GM12878 (cell line): Measurements from ENCODE around the gene ARHGEF1. TPM values are rescaled to one million over a fixed set of nuclear protein-coding genes. Genes with fewer than 3 reads are reported as not detected.

Experiments
- ATAC-seq: fragments of 200-7000 bp; cut with Tn5 transposase; 3 replicates; pipeline ENCODE4 v1.9.1; 2020; ENCODE audit warnings: mild to moderate bottlenecking, moderate library complexity
- BruUV-seq: library from RNA; stranded (reverse); fragments of 400-500 nt; replicated peaks from 2 replicates; lab custom pipeline; 2021; lab: Mats Ljungman, UMichigan
- CTCF ChIA-PET: fragments of 300-600 bp; sonication (Branson Sonifier 250); formaldehyde crosslinking; extraction: SDS; loops from one replicate; lab custom pipeline; 2021; ENCODE audit warnings: inconsistent platforms; lab: Yijun Ruan, JAX
- POLR2A ChIA-PET: fragments of 350-600 bp; formaldehyde crosslinking; extraction: SDS; loops from one replicate; lab custom pipeline; 2021; ENCODE audit warnings: inconsistent platforms; lab: Charles Lee
- RAD21 ChIA-PET: fragments of 300-600 bp; sonication (Branson Sonifier 250); formaldehyde crosslinking; loops from one replicate; lab custom pipeline; 2023; ENCODE audit warnings: antibody characterized with exemption; ENCODE audit not compliant: unreplicated experiment; lab: Charles Lee
- SMC1A ChIA-PET: fragments of 300-600 bp; sonication (Branson Sonifier 250); formaldehyde crosslinking; loops from one replicate; lab custom pipeline; 2023; ENCODE audit not compliant: unreplicated experiment, uncharacterized antibody; lab: Charles Lee
- DNase-seq: peaks from one replicate; pipeline ENCODE4 v3.0.0-alpha.2; 2011; ENCODE audit warnings: low read depth, low spot score
- FAIRE-seq: peaks from 3 replicates; lab custom pipeline; 2011; peaks lifted over from hg19 to GRCh38; lab: Jason Lieb, UNC
- H2AFZ ChIP-seq: 2 replicates; pipeline ENCODE4 v1.6.0; 2011; ENCODE audit warnings: low read depth, low read length, control low read depth; ENCODE audit not compliant: control insufficient read depth
- H3K27ac ChIP-seq: 2 replicates; pipeline ENCODE4 v1.5.1; 2011; ENCODE audit warnings: control low read depth; ENCODE audit not compliant: control insufficient read depth, insufficient read depth
- H3K27me3 ChIP-seq, 2 experiments: replicated peaks in 1 of 2; 2 replicates each; pipeline versions ENCODE4 v1.6.0 to v1.6.1; 2011; ENCODE audit warnings: low read length in 1 of 2; ENCODE audit not compliant: control insufficient read depth in 2 of 2, insufficient read depth in 2 of 2
- H3K36me3 ChIP-seq, 2 experiments: 2 replicates each; pipeline ENCODE4 v1.5.1; 2011; ENCODE audit warnings: low read length in 1 of 2; ENCODE audit not compliant: control insufficient read depth in 2 of 2, insufficient read depth in 2 of 2
- H3K4me1 ChIP-seq: 2 replicates; pipeline ENCODE4 v1.6.1; 2011; ENCODE audit warnings: mild to moderate bottlenecking, low read length, moderate library complexity, mixed read lengths; ENCODE audit not compliant: control insufficient read depth, insufficient read depth
- H3K4me2 ChIP-seq: 2 replicates; pipeline ENCODE4 v1.6.0; 2011; ENCODE audit warnings: control low read depth; ENCODE audit not compliant: control insufficient read depth, insufficient read depth
- H3K4me3 ChIP-seq: fragments of 200-600 bp; sonication (generic); 2 replicates; pipeline ENCODE4 v1.5.1; 2016
- H3K79me2 ChIP-seq: 2 replicates; pipeline ENCODE4 v1.6.0; 2011; ENCODE audit warnings: low read length; ENCODE audit not compliant: control insufficient read depth, insufficient read depth
- H3K9ac ChIP-seq: 2 replicates; pipeline ENCODE4 v1.8.0; 2011; ENCODE audit warnings: low read length, control low read depth, mixed read lengths; ENCODE audit not compliant: control insufficient read depth, insufficient read depth
- H3K9me3 ChIP-seq: replicated peaks from 3 replicates; pipeline ENCODE4 v1.5.1; 2011; ENCODE audit warnings: mild to moderate bottlenecking, low read length; ENCODE audit not compliant: control insufficient read depth, insufficient read depth
- H4K20me1 ChIP-seq: 2 replicates; pipeline ENCODE4 v1.6.0; 2011; ENCODE audit not compliant: control insufficient read depth, insufficient read depth
- STAT1 ChIP-seq: fragments of 450-650 bp; conservative IDR thresholded peaks from 2 replicates; pipeline ENCODE4 v1.6.1; 2014; ENCODE audit warnings: antibody characterized with exemption, mild to moderate bottlenecking
- SUPT20H ChIP-seq: IDR thresholded peaks from 2 replicates; pipeline ENCODE4 v1.6.1; 2011; ENCODE audit warnings: low read depth, mild to moderate bottlenecking, low read length, moderate library complexity, borderline replicate concordance; ENCODE audit not compliant: control insufficient read depth
- WGBS: methylation state at CpG from one replicate; pipeline ENCODE4 v1.1.6; 2016; ENCODE audit warnings: low lambda C conversion rate; ENCODE audit not compliant: insufficient replicate concordance, insufficient coverage; ENCODE audit errors: missing lambda C conversion rate; 5-methylcytosine and 5-hydroxymethylcytosine counted together
- in situ Hi-C: fragments of 300-500 bp; cut with MboI; formaldehyde crosslinking; loops from 9 replicates; pipeline ENCODE4 v1.14.3; 2018; ENCODE audit warnings: mixed read lengths
- intact Hi-C: fragments of 100-400 bp; cut with micrococcal nuclease; formaldehyde crosslinking; loops from one replicate; pipeline ENCODE4 v1.14.2; 2022; ENCODE audit not compliant: unreplicated experiment
- polyA plus RNA-seq, 11 experiments: library from polyadenylated mRNA; depleted of rRNA in 4 of 11; unstranded in 6 of 11; stranded (reverse) in 5 of 11; fragments of >200 nt; fragmentation: Nextera tagmentation in 4 of 11; fragmentation: Illumina TruSeq in 1 of 11; extraction: Ambion mirVana in 4 of 11; extraction: Trizol in 1 of 11; gene quantifications; 1 replicate in 1 of 11; 2 replicates in 10 of 11; pipeline versions ENCODE4 v1.2.1 to v1.2.3, GENCODE V29; 2011 to 2016; ENCODE audit warnings: inconsistent platforms in 2 of 11, missing spikeins in 2 of 11, low read depth in 1 of 11
- total RNA-seq, 4 experiments: library from RNA; depleted of rRNA in 3 of 4; stranded (reverse); fragments of >200 nt in 3 of 4; fragmentation: Illumina TruSeq in 1 of 4; extraction: Trizol in 1 of 4; gene quantifications; 2 replicates each; pipeline versions ENCODE4 v1.2.1 to v1.2.3, GENCODE V29; 2013 to 2021

ARHGEF1 gene
- total and polyA plus RNA-seq, 10 of the 15 experiments (the other 5 are each of a cell fraction or from before 2014, with no cell fraction given) = 1.2 to 207 (median 53.9) TPM

DNA sequence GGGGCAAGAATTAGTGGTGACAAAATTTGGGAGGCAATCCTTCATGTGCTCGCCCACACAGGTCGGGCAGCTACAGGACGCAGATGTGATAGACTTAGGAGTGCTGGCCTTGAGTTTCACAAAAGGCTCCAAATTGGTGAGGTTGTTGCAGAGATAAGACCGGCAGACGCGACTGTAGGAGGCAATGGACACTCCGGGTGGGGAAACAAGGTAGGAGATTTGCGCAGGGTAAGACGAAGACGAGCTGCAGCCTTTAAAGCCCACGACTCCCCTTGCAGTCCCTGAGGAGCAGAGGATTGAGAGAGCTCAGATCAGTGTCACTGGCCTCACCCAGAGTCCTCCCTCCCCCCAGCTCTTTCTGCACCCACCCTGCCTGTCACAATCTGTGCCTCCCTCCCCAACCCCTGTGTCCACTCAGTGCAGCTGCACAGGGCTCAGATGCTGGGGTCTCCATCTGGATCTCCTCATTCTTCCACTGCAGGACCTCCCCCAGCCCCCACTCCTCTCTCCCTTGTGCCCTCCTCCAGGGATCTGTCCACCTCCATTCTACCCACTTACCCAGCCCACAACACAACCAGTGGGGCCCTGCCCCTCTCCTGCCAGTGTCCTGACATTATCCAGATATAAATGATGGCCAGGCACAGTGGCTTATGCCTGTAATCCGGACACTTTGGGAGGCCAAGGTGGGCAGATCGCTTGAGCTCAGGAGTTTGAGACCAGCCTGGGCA lies 44.8 kb upstream of the ARHGEF1 start:
- Histone ChIP-seq H2AFZ (no peak overlapping the region), H3K27ac (no peak overlapping the region), H3K4me1 (no peaks in the 10 kb centered on the region), H3K36me3 (no peaks in the 10 kb centered on the region), H3K4me3 (no peak overlapping the region), H3K9ac (no peak overlapping the region), H3K4me2 (no peak overlapping the region), H3K27me3 (peaks cover 2 to 4% of the 10 kb centered on the region in 2 experiments; a peak in 1 of 4 replicates), H3K79me2 (no peaks in the 10 kb centered on the region), H3K9me3 (no peaks in the 10 kb centered on the region), H4K20me1 (no peaks in the 10 kb centered on the region)
- POLR2A ChIA-PET = no interaction called here
- ATAC-seq = no peak
- intact Hi-C loops = no loop called here
- no peak for TF ChIP-seq SUPT20H
- BruUV-seq = no TSS peak
- CTCF ChIA-PET = interaction anchor here (1.4 to 4.2 kb wide), 5 partner anchors 13 to 131 kb away, joined by 4 to 24 read pairs (median 6); partner anchors contain the start of gene RPS19
- RAD21 ChIA-PET = no interaction called here
- in situ Hi-C loops = no loop called here
- SMC1A ChIA-PET = interaction anchor here (1.1 kb wide), 1 partner anchor 45 kb away, joined by 3 read pairs; no protein-coding TSS in a partner anchor
- FAIRE-seq = no peak
- DNase-seq = no peak
- WGBS = 26% methylated on average over 12 of the region's 13 CpGs

DNA sequence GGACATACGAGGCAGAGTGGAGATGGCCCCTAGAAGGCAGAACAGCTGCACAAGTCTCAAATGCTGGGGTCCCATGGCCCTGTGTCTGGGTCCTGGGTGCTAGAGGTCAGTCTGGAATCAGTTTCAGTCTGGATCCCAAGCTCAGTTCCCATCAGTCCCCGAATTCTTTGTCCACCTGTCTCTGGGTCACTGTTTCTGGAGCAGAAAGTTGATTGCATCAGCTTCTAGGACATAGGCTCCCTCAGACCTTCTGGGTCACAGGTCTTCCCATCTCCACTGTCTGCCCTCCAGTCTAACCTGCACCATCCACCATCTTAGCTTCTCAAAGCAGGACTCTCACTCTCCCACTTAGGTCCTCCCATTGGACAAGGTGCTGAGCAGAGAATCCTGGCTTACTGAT lies 43.8 kb upstream of the ARHGEF1 start:
- Histone ChIP-seq H3K4me1 (no peaks in the 10 kb centered on the region), H3K27me3 (peaks cover 2 to 4% of the 10 kb centered on the region in 2 experiments; a peak in 1 of 4 replicates), H3K9ac (no peak overlapping the region), H3K79me2 (no peaks in the 10 kb centered on the region), H3K36me3 (no peaks in the 10 kb centered on the region), H4K20me1 (no peaks in the 10 kb centered on the region), H3K27ac (no peak overlapping the region), H3K9me3 (no peaks in the 10 kb centered on the region), H3K4me3 (no peak overlapping the region)
- intact Hi-C loops = no loop called here
- POLR2A ChIA-PET = no interaction called here
- in situ Hi-C loops = no loop called here
- RAD21 ChIA-PET = interaction anchor here (0.6 kb wide), 1 partner anchor 43 kb away, joined by 3 read pairs; no protein-coding TSS in a partner anchor
- ATAC-seq (no peak), DNase-seq (no peak), FAIRE-seq (no peak)
- CTCF ChIA-PET = interaction anchor here (0.5 to 1.7 kb wide), 5 partner anchors 44 to 119 kb away, joined by 3 to 6 read pairs (median 3); no protein-coding TSS in a partner anchor
- BruUV-seq = no TSS peak
- SMC1A ChIA-PET = interaction anchor here (1.1 kb wide), 1 partner anchor 46 kb away, joined by 3 read pairs; no protein-coding TSS in a partner anchor
- WGBS = 5% methylated on average over 2 of the region's 2 CpGs
- TF ChIP-seq STAT1 = no peak
- TF ChIP-seq, all 136 proteins: peak for 0
- no peak overlapping the region for H3K4me2 ChIP-seq
- H2AFZ ChIP-seq = no peak overlapping the region
